LNCaP clone FGC (cell line): Measurements from ENCODE around the gene POLR1F.

ENCODE experiments used
- DNase-seq: peaks from one replicate; pipeline ENCODE4 v3.0.0-alpha.2; 2011; ENCODE audit warnings: low read depth
- H3K4me3 ChIP-seq: 2 replicates; pipeline ENCODE4 v1.5.1; 2011; ENCODE audit warnings: mild to moderate bottlenecking, low read depth, low read length, control low read depth
- TF ChIP-seq, protein P1 (sequence below): IDR thresholded peaks from 2 replicates; pipeline ENCODE4 v1.5.1; 2012; ENCODE audit warnings: mild to moderate bottlenecking; ENCODE audit not compliant: control insufficient read depth, insufficient read depth; ENCODE audit errors: extremely low read depth

POLR1F gene, protein sequence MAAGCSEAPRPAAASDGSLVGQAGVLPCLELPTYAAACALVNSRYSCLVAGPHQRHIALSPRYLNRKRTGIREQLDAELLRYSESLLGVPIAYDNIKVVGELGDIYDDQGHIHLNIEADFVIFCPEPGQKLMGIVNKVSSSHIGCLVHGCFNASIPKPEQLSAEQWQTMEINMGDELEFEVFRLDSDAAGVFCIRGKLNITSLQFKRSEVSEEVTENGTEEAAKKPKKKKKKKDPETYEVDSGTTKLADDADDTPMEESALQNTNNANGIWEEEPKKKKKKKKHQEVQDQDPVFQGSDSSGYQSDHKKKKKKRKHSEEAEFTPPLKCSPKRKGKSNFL

DNA sequence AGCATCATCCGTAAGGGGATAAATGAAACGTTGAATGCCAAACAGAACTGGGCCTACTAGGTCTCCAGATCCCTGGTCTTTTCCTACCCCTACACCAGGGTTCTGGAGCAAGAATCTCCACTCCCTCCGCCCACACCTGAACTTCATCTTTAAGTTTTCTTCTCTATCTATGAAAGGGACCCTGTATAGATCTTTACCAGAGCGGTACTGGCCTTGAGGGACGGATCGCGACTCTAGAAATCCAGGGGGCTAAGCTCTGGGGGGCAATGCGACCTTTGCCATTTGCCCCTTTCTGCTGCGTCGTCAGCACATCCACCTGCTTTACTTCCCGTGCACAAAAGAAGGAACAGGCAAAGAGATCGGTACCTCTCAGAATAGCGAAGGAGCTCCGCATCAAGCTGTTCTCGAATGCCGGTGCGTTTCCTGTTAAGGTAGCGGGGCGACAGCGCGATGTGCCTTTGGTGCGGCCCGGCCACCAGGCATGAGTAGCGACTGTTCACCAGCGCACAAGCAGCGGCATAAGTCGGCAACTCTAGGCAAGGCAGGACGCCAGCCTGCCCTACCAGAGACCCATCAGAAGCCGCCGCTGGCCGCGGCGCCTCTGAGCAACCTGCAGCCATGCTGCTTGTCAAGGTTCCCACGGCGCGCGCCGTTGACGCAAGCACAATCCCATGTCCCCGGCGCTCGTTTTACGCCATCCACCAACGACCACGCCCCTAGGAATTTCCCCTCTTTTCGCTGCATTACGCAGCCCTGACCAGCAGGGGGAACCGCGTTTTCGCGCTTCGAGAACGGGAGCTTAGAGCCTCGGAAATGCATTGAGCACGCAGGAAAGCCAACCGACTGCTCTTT, at the start of gene POLR1F:
POLR1F (minus strand) TSS at position 641 of the 852 bp plus-strand sequence; CDS start at position 620, 21 bp downstream.
- TF ChIP-seq, protein P1, sequence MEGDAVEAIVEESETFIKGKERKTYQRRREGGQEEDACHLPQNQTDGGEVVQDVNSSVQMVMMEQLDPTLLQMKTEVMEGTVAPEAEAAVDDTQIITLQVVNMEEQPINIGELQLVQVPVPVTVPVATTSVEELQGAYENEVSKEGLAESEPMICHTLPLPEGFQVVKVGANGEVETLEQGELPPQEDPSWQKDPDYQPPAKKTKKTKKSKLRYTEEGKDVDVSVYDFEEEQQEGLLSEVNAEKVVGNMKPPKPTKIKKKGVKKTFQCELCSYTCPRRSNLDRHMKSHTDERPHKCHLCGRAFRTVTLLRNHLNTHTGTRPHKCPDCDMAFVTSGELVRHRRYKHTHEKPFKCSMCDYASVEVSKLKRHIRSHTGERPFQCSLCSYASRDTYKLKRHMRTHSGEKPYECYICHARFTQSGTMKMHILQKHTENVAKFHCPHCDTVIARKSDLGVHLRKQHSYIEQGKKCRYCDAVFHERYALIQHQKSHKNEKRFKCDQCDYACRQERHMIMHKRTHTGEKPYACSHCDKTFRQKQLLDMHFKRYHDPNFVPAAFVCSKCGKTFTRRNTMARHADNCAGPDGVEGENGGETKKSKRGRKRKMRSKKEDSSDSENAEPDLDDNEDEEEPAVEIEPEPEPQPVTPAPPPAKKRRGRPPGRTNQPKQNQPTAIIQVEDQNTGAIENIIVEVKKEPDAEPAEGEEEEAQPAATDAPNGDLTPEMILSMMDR: peak; percentile 97

DNA sequence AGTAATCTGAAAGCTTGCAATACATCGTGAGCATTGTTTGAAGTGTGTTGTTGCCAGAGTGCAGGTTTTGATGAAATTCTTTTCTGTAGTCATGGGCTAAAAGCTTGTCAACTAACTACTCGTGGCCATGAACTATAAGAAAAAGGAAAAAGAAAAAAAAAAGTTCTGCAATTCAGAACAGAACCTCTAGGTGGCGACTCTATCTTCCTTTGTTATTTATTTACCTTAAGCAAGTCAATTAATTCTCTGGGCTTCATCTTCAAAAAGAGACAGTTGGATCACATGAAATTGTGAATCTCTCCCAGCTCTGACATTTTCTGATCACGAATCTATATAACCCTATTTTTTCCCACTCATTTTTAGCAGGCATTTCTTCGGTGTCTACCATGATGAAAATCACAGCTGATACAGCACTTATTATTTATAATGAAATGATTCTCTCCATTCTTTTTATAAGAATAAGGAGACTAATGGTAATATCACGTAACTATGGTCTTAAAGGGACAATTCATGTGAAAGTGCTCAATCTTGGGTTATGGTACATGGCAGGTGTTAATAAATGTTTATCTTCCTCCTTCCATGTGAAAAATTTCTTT, 45.8 kb upstream of the POLR1F start:
- H3K4me3 ChIP-seq: no peak overlapping the region
- peak; percentile 25 for DNase-seq
- TF ChIP-seq, protein P1: peak; percentile 44

More for the DNA sequence above, at the start of gene POLR1F:
- H3K4me3 ChIP-seq: peak within 1 kb of the TSS; percentile 97
- peak; percentile 89 for DNase-seq

DNA sequence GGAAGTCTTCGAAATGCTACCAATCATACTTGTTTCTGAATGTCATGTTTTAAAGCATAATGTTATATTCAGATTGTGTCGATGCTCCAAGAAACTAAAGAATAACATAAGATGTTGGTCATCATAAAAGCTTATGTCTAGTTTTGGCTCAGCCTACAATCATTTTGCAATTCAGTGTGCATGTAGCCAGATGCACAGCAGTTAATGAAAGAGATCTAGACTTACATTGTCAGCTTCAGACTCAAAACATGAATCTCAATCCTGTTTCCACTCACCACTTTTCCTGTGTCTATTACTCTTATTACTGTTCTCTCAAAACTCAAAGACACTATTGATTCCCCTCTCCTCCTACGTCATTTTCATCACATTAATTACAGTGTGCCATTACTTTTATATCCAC, 43.2 kb upstream of the POLR1F start:
- TF ChIP-seq, protein P1: no peak
- H3K4me3 ChIP-seq: no peak overlapping the region
- DNase-seq: no peak

DNA sequence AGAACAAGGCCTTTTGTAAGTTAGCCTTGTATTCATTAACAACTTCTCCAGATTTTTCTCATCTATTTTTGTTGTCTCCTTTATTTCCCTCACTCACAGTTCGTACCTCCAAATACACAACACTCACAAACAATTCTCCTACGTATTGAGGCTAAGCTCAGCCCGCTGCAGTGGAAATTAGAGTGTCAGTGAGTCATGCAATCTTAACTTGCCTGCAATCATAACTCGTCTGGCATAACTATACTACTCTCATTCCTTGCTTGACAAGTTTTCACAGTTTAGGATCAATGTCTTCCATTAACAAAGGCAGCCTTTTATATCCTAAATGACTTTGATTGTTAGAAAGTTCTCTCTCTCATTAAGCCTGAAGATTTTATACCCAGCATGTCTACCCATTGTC, 40.8 kb upstream of the POLR1F start:
- TF ChIP-seq, protein P1: no peak
- no peak overlapping the region for H3K4me3 ChIP-seq
- DNase-seq: no peak

DNA sequence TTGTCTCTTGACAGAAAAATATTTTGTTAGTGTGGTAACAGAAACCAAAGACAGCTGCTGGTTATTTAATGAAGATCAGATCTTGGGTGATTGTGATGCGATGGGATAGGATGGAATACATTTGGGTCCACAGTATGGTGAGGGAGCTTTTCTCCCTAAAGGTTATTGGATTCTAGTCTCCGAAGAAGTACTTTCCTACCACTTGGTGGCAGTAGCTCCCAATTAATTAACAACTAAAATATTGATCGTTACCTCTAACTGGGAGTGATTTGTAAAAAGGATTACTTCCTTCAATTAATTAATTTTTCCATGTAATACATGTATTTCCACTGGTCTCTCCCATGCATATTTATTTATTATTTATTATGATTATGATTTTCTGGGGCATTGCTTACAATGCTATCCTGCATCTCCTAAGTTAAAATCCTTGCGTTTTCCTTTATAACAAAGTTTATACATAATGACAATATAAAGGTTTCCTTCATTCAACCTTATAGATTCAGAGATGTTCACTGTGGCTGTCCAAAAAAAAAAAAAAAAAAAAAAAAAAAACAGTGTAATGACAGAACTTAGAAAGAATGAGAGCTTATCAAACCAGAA, 39.0 kb upstream of the POLR1F start:
- TF ChIP-seq, protein P1: peak; percentile 65
- peak; percentile 25 for DNase-seq

DNA sequence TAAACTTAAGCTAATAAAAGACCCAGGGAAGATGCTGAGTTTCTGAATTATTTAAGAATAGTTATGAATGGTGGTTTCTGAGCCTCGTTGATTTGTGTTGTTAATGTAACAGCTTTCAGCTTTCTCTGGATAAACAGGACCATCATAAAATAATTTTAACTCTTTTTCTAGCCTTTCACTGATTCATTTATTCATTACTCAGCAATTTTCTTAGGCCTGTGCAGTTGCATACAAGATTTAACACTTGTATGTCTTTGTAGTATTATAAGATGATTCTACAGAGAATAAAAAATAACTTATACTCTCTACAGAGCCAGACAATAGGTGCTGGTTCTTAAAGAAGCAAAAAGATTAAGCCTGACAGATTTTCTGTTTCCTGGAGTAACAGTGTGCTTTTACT, 35.2 kb upstream of the POLR1F start:
- DNase-seq: no peak
- TF ChIP-seq, protein P1: no peak
- H3K4me3 ChIP-seq: no peak overlapping the region

More for the DNA sequence above, 39.0 kb upstream of the POLR1F start:
- H3K4me3 ChIP-seq: no peak overlapping the region
